Caco-2 (cell line): ENCODE measurements around the gene RYR1. TPM values are rescaled to one million over a fixed set of nuclear protein-coding genes. Genes with fewer than 3 reads are reported as not detected.
A peak's percentile ranks its signal among the peaks of the same experiment; 100 is the strongest.

Experiments used
- BruUV-seq: library from RNA; stranded (reverse); fragments of 400-500 nt; replicated peaks from 2 replicates; lab custom pipeline; 2021; lab: Mats Ljungman, UMichigan
- CTCF ChIA-PET: fragments of 300-600 bp; sonication (Branson Sonifier 250); formaldehyde crosslinking; loops from one replicate; lab custom pipeline; 2022; ENCODE audit warnings: antibody characterized with exemption; lab: Charles Lee
- POLR2A ChIA-PET: fragments of 300-600 bp; sonication (Branson Sonifier 250); formaldehyde crosslinking; loops from one replicate; lab custom pipeline; 2022; ENCODE audit warnings: antibody characterized with exemption; lab: Charles Lee
- DNase-seq, 2 experiments: peaks; one replicate each; pipeline versions ENCODE4 v3.0.0 to v3.0.0-alpha.2; 2020 to 2022
- H3K27me3 ChIP-seq: replicated peaks from 2 replicates; pipeline ENCODE4 v1.6.0; 2011; ENCODE audit warnings: low read length; ENCODE audit not compliant: control insufficient read depth, insufficient read depth
- H3K36me3 ChIP-seq: 2 replicates; pipeline ENCODE4 v1.5.1; 2011; ENCODE audit warnings: low read length; ENCODE audit not compliant: control insufficient read depth, insufficient read depth
- H3K4me1 ChIP-seq: fragments of 250-450 bp; sonication (Bioruptor Pico); 2 replicates; pipeline ENCODE4 v1.5.1; 2020; ENCODE audit warnings: mild to moderate bottlenecking
- H3K4me3 ChIP-seq: 2 replicates; pipeline ENCODE4 v1.5.1; 2011; ENCODE audit warnings: low read depth, mild to moderate bottlenecking, control low read depth, low read length
- H3K9me3 ChIP-seq: fragments of 250-450 bp; sonication (Bioruptor Pico); 2 replicates; pipeline ENCODE4 v1.5.1; 2020; ENCODE audit warnings: mild to moderate bottlenecking, moderate library complexity
- H3K27ac Mint-ChIP-seq: one replicate; pipeline ENCODE4 v1.8.0; 2022; ENCODE audit warnings: mixed read lengths; ENCODE audit not compliant: unreplicated experiment
- H3K27me3 Mint-ChIP-seq: one replicate; pipeline ENCODE4 v1.8.0; 2022; ENCODE audit warnings: mixed read lengths; ENCODE audit not compliant: insufficient read depth, unreplicated experiment
- H3K36me3 Mint-ChIP-seq: one replicate; pipeline ENCODE4 v1.8.0; 2022; ENCODE audit warnings: mild to moderate bottlenecking, mixed read lengths; ENCODE audit not compliant: insufficient read depth, unreplicated experiment
- H3K4me1 Mint-ChIP-seq: one replicate; pipeline ENCODE4 v1.8.0; 2022; ENCODE audit warnings: low read depth, mixed read lengths; ENCODE audit not compliant: unreplicated experiment
- H3K4me3 Mint-ChIP-seq: one replicate; pipeline ENCODE4 v1.8.0; 2022; ENCODE audit warnings: mild to moderate bottlenecking, moderate library complexity, mixed read lengths; ENCODE audit not compliant: unreplicated experiment
- H3K9me3 Mint-ChIP-seq: one replicate; pipeline ENCODE4 v1.8.0; 2022; ENCODE audit warnings: mixed read lengths; ENCODE audit not compliant: unreplicated experiment
- intact Hi-C: fragments of 100-400 bp; cut with micrococcal nuclease; formaldehyde crosslinking; loops from one replicate; pipeline ENCODE4 v1.10.0; 2022; ENCODE audit not compliant: unreplicated experiment
- total RNA-seq: library from RNA; stranded (reverse); gene quantifications from 2 replicates; pipeline ENCODE4 v1.2.3, GENCODE V29; 2022
- TF ChIP-seq, protein P1 (sequence below), 2 experiments: fragments of 200-600 bp in 1 of 2; IDR thresholded peaks; 1 replicate in 1 of 2; 2 replicates in 1 of 2; pipeline versions ENCODE4 v1.5.1 to v1.8.0; 2011 to 2022; ENCODE audit warnings: antibody characterized with exemption in 1 of 2, control low read depth in 1 of 2, inconsistent platforms in 1 of 2, low read depth in 1 of 2, low read length in 1 of 2, mild to moderate bottlenecking in 1 of 2, moderate library complexity in 1 of 2; ENCODE audit not compliant: insufficient read depth in 1 of 2, severe bottlenecking in 1 of 2, unreplicated experiment in 1 of 2

Gene RYR1
- total RNA-seq, 1 experiment from 2014 or later: 5.6 TPM

DNA sequence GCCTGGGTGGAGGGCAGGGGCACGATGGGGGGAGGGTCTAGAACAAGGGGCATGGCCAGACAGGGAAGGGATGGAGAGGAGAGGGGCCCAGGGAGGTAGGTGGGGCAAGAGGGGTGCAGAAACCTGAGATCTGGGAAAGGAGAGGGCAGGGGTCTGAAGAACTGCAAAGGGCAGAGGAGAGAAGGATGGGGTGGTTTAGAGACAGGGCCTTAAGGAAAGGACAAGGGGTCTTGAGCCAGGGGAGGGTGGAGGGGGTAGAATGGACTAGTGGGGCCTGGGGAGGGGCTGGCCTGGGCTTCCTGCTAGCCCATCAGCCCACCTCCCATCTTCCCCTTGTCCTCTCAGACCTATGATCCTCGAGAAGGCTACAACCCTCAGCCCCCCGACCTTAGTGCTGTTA, 72.5 kb downstream of the RYR1 start:
- H3K4me1 Mint-ChIP-seq: peaks cover 6% of the 10 kb centered on the region
- DNase-seq: no peak
- no peak overlapping the region for H3K4me3 Mint-ChIP-seq
- H3K36me3 Mint-ChIP-seq: peaks cover 6% of the 10 kb centered on the region
- peaks cover 5% of the 10 kb centered on the region for H3K27me3 Mint-ChIP-seq
- Histone ChIP-seq H3K27me3 (no peaks in the 10 kb centered on the region), H3K9me3 (no peaks in the 10 kb centered on the region), H3K4me3 (no peak overlapping the region), H3K36me3 (no peaks in the 10 kb centered on the region), H3K4me1 (no peaks in the 10 kb centered on the region)
- ChIA-PET POLR2A (no interaction called here), CTCF (interaction anchor here (0.6 kb wide), 1 partner anchor 103 kb away, joined by 4 read pairs; no protein-coding TSS in a partner anchor)
- BruUV-seq: no TSS peak
- H3K9me3 Mint-ChIP-seq: no peaks in the 10 kb centered on the region
- H3K27ac Mint-ChIP-seq: no peak overlapping the region
- TF ChIP-seq, protein P1, sequence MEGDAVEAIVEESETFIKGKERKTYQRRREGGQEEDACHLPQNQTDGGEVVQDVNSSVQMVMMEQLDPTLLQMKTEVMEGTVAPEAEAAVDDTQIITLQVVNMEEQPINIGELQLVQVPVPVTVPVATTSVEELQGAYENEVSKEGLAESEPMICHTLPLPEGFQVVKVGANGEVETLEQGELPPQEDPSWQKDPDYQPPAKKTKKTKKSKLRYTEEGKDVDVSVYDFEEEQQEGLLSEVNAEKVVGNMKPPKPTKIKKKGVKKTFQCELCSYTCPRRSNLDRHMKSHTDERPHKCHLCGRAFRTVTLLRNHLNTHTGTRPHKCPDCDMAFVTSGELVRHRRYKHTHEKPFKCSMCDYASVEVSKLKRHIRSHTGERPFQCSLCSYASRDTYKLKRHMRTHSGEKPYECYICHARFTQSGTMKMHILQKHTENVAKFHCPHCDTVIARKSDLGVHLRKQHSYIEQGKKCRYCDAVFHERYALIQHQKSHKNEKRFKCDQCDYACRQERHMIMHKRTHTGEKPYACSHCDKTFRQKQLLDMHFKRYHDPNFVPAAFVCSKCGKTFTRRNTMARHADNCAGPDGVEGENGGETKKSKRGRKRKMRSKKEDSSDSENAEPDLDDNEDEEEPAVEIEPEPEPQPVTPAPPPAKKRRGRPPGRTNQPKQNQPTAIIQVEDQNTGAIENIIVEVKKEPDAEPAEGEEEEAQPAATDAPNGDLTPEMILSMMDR (IDR thresholded peaks at IDR 0.05; ENCODE audit: insufficient read depth in 1 of 2, low read depth in 1 of 2, low read length in 1 of 2, severe bottlenecking in 1 of 2, unreplicated experiment in 1 of 2): no peak
- intact Hi-C loops: no loop called here

GRCh38 chr19:38506375-38506722, 72.9 kb downstream of the RYR1 start:
- ChIA-PET POLR2A (no interaction called here), CTCF (interaction anchor here (0.6 kb wide), 1 partner anchor 103 kb away, joined by 4 read pairs; no protein-coding TSS in a partner anchor)
- TF ChIP-seq, protein P1 (IDR thresholded peaks at IDR 0.05; ENCODE audit: insufficient read depth in 1 of 2, low read depth in 1 of 2, low read length in 1 of 2, severe bottlenecking in 1 of 2, unreplicated experiment in 1 of 2): no peak
- intact Hi-C loops: no loop called here
- no TSS peak for BruUV-seq
- Mint-ChIP-seq H3K27me3 (peaks cover 4% of the 10 kb centered on the region), H3K27ac (no peak overlapping the region), H3K4me1 (peaks cover 6% of the 10 kb centered on the region), H3K4me3 (peak overlapping the region; percentile 30), H3K36me3 (peaks cover 6% of the 10 kb centered on the region), H3K9me3 (no peaks in the 10 kb centered on the region)
- no peak for DNase-seq
- Histone ChIP-seq H3K36me3 (no peaks in the 10 kb centered on the region), H3K9me3 (no peaks in the 10 kb centered on the region), H3K4me3 (no peak overlapping the region), H3K4me1 (no peaks in the 10 kb centered on the region), H3K27me3 (no peaks in the 10 kb centered on the region)

- Histone ChIP-seq H3K4me1 (no peaks in the 10 kb centered on the region), H3K9me3 (no peaks in the 10 kb centered on the region), H3K4me3 (no peak overlapping the region), H3K27me3 (no peaks in the 10 kb centered on the region), H3K36me3 (no peaks in the 10 kb centered on the region)
- no peaks in the 10 kb centered on the region for H3K9me3 Mint-ChIP-seq
- intact Hi-C loops: no loop called here
- H3K27ac Mint-ChIP-seq: no peak overlapping the region
- CTCF ChIA-PET: no interaction called here
- peaks cover 6% of the 10 kb centered on the region for H3K36me3 Mint-ChIP-seq
- H3K4me1 Mint-ChIP-seq: peaks cover 6% of the 10 kb centered on the region
- DNase-seq: peak; percentile 75 to 93
- POLR2A ChIA-PET: no interaction called here
- peaks cover 4% of the 10 kb centered on the region for H3K27me3 Mint-ChIP-seq
- BruUV-seq: no TSS peak
- TF ChIP-seq, protein P1 (IDR thresholded peaks at IDR 0.05; ENCODE audit: insufficient read depth in 1 of 2, low read depth in 1 of 2, low read length in 1 of 2, severe bottlenecking in 1 of 2, unreplicated experiment in 1 of 2): no peak
- H3K4me3 Mint-ChIP-seq: peak overlapping the region; percentile 30
Measured at GRCh38 chr19:38506723-38507550, 73.4 kb downstream of the RYR1 start.
